ENCODE results near the gene FHOD3.
A peak's percentile ranks its signal among the peaks of the same experiment; 100 is the strongest.

The FHOD3 gene

DNA sequence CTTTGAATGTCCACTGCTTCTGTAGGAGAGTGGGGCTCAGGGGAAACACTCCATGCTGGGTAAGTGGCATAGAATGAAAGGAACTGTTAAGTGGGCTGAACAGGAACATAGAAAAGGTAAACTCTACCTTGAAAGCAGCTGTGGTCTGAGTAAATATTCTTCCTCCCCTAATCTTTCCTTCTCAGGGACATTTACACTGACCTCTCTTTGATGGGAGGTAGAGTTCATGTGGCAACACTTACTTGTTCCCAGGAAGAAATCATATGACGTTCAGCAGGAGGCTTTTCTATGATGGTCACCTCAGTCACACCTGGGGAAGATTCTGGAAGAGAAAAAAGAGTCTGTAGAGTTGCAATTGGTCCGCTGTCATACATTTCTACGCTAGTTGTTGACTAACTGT lies 521.1 kb downstream of the FHOD3 start:
- no peak for DNase-seq (ENCODE audit: low spot score)
- TF ChIP-seq, protein P1, sequence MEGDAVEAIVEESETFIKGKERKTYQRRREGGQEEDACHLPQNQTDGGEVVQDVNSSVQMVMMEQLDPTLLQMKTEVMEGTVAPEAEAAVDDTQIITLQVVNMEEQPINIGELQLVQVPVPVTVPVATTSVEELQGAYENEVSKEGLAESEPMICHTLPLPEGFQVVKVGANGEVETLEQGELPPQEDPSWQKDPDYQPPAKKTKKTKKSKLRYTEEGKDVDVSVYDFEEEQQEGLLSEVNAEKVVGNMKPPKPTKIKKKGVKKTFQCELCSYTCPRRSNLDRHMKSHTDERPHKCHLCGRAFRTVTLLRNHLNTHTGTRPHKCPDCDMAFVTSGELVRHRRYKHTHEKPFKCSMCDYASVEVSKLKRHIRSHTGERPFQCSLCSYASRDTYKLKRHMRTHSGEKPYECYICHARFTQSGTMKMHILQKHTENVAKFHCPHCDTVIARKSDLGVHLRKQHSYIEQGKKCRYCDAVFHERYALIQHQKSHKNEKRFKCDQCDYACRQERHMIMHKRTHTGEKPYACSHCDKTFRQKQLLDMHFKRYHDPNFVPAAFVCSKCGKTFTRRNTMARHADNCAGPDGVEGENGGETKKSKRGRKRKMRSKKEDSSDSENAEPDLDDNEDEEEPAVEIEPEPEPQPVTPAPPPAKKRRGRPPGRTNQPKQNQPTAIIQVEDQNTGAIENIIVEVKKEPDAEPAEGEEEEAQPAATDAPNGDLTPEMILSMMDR (IDR thresholded peaks at IDR 0.05; ENCODE audit: extremely low read depth, missing control alignments): no peak

DNA sequence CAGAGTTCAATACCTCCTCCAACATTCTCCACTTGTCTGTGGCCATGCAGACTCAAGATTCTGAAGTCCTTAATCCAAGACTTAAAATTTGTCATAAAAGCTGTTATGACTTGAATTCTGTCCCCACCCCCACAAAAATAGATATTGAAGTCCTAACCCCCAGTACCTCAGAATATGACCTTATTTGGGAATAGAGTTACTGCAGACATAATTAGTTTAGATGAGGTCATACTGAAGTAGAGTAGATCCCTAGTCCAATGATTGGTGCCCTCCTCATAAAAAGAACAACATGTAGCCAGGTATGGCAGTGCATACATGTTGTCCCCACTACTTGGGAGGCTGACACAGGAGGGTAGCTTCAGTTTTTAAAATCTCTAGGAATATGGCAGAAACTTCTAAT lies 522.1 kb downstream of the FHOD3 start:
- TF ChIP-seq, protein P1 (IDR thresholded peaks at IDR 0.05; ENCODE audit: extremely low read depth, missing control alignments): no peak
- no peak for DNase-seq (ENCODE audit: low spot score)

DNA sequence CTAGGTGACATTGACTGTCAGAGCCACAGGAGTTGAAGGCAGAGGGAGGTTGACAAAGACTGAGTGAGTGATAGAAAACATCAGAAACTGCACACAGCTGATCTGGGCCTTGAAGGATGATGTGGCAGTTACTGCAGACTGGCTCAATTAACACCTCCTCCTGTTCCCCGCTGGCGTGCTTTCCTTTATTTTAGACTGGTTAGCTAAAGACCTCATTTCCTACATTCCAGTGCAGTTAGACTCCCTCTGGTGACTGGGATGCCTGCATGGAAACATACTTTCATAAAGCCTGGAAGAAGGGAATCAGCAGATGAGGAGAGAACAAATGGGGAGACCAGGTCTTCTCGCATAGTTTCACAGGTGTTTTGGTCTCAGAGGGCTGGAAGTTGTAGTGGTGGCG lies 524.2 kb downstream of the FHOD3 start:
- no peak for DNase-seq (ENCODE audit: low spot score)
- TF ChIP-seq, protein P1 (IDR thresholded peaks at IDR 0.05; ENCODE audit: extremely low read depth, missing control alignments): no peak

DNA sequence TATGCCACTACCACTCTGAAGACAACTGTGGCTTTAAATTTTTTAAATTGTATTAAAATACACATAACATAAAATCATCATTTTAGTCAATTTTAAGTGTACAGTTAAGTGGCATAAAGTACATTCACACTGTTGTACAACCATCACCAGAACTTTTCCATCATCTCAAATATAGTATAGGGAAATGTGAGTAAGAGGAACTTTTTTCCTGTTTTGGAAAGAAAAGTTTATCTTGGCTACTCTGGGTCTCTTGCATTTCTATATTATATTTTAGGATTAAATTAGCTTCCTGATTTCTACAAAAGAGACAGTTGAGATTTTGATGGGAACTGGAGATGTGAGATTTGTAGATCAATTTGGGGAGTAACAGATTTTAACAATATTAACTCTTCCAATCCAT lies 528.0 kb downstream of the FHOD3 start:
- TF ChIP-seq, protein P1 (IDR thresholded peaks at IDR 0.05; ENCODE audit: extremely low read depth, missing control alignments): no peak
- no peak for DNase-seq (ENCODE audit: low spot score)

DNA sequence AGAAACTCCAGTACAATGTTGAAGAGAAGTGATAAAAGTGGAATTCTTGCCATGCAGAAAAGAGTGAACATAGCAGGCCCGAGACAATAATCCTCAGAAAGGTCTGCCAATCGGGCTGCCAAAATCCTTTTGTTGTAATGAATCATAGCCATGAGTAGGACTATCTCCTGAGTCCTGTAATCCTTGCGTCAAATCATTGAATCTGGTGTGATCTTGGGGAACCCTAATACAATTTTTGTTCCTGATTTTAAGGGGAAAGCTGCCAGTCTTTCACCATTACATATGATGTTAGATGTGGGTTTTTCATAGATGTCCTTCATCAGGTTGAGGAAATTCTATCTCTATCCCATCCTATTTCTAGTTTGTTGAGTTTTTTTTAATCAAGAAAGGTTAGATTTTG lies 529.0 kb downstream of the FHOD3 start:
- TF ChIP-seq, protein P1 (IDR thresholded peaks at IDR 0.05; ENCODE audit: extremely low read depth, missing control alignments): no peak
- DNase-seq (ENCODE audit: low spot score): no peak

DNA sequence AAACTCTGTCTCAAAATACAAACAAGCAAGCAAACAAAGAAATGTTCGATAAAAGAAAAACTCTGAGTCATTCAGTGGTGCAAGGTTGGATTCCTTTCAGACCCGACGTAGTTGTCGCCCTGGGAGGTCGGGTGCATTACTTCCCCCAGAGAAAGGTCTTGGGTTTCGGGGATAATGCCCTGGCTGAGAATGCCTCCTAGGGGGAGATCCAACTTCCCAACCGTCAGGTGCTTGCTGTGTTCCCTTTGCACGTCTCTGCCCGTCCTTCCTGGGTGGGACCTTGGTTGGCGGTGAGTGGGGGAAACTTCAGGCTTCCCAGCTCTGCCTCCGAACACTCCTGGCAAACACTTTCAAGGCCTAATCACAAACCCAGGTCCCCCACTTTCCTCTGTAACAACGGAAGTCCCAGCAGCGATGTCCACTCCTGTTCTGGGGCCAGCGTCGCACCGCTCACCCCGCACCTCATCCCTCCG lies 530.7 kb downstream of the FHOD3 start:
- TF ChIP-seq, protein P1 (IDR thresholded peaks at IDR 0.05; ENCODE audit: extremely low read depth, missing control alignments): no peak
- DNase-seq (ENCODE audit: low spot score): no peak

DNA sequence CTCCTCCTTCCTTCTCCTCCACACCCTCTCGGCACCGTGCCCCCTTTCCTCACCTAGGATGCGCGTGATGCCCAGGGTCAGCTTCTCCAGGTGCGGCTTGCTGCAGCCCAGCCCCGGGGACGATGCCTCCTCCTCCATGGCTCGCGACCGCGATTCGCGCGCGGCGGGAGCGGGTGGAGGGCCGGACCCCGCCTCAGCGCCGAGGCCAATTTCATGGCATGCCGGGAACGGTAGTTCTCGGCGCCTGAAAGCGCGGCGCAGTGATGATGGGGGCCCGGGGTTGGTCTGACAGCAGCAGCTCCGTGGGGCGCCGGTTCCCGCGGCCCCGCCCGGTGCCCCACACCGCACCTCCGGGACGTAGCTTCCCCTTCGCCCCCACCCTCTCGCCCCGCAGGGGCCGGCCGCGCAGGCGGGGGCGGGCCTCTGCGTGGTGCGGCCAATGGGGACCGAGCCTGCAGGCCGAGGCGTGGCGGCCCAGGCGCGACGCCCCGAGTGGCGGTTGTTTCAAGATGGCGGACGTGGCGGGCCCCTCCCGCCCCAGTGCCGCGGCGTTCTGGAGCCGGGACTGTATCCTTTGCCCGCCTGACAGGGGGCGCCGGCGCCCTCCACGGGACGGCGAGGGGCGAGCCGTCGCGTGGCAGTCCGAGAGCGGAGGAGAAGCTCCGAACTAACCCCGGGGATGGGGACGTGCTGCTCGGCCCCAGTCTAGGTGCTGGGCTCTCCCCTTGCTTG lies 531.3 kb downstream of the FHOD3 start, which contains the start of the genes KIAA1328 and TPGS2:
Gene KIAA1328, plus strand, starts transcription at position 498 of the 732 bp plus-strand sequence. Its CDS starts 12 bp downstream, at position 510.
Gene TPGS2, minus strand, starts transcription at position 373 of the 732 bp plus-strand sequence. Its CDS starts 235 bp downstream, at position 138.
- DNase-seq (ENCODE audit: low spot score): peak; percentile 96
- TF ChIP-seq, protein P1 (IDR thresholded peaks at IDR 0.05; ENCODE audit: extremely low read depth, missing control alignments): no peak

Data from GM20000 (cell line).